Heart left ventricle (tissue), 16 donors: ENCODE measurements around the gene KRT80. TPM values are rescaled to one million over a fixed set of nuclear protein-coding genes. Genes with fewer than 3 reads are reported as not detected.
"Not testable (repeated sequence)": the region's sequence is repeated elsewhere in the genome, so short reads cannot be mapped to it uniquely, and the experiment has no call there.

Source experiments
- ATAC-seq, 4 donors: fragments of 200-7000 bp; cut with Tn5 transposase; one replicate each; pipeline ENCODE4 v1.9.1; 2020 to 2022; ENCODE audit warnings: moderate library complexity in 4 of 4, mild to moderate bottlenecking in 3 of 4, moderate number of reproducible peaks in 1 of 4
- DNase-seq, 5 donors: peaks; one replicate each; pipeline ENCODE4 v3.0.0-alpha.2; 2020
- H3K27ac ChIP-seq, 12 donors: fragments of 200-600 bp; sonication (generic) in 4 of 12; one replicate each; pipeline versions ENCODE4 v1.5.0 to v1.8.0; 2016 to 2022; ENCODE audit warnings: mild to moderate bottlenecking in 2 of 12
- H3K27me3 ChIP-seq, 9 donors: fragments of 200-600 bp; sonication (generic) in 2 of 9; one replicate each; pipeline versions ENCODE4 v1.5.1 to v1.8.0; 2016 to 2022; ENCODE audit warnings: mild to moderate bottlenecking in 3 of 9
- H3K36me3 ChIP-seq, 9 donors: fragments of 200-600 bp; sonication (generic) in 2 of 9; one replicate each; pipeline versions ENCODE4 v1.5.0 to v1.8.0; 2018 to 2022; ENCODE audit warnings: mild to moderate bottlenecking in 2 of 9
- H3K4me1 ChIP-seq, 12 donors: fragments of 200-600 bp; sonication (generic) in 4 of 12; one replicate each; pipeline versions ENCODE4 v1.5.0 to v1.8.0; 2016 to 2022; ENCODE audit warnings: mild to moderate bottlenecking in 3 of 12
- H3K4me3 ChIP-seq, 12 donors: fragments of 200-600 bp; sonication (generic) in 4 of 12; one replicate each; pipeline versions ENCODE4 v1.5.0 to v1.8.0; 2017 to 2022; ENCODE audit warnings: mild to moderate bottlenecking in 9 of 12, moderate library complexity in 4 of 12
- H3K9me3 ChIP-seq, 12 donors: fragments of 200-600 bp; sonication (generic) in 4 of 12; one replicate each; pipeline versions ENCODE4 v1.5.0 to v1.8.0; 2016 to 2022; ENCODE audit warnings: mild to moderate bottlenecking in 1 of 12
- POLR2A ChIP-seq, 2 donors: fragments of 450-650 bp; IDR thresholded peaks; one replicate each; pipeline ENCODE4 v1.6.1; 2017; ENCODE audit warnings: antibody characterized with exemption in 2 of 2, mild to moderate bottlenecking in 2 of 2, moderate library complexity in 2 of 2
- WGBS, 4 donors: extraction: QIAGEN DNeasy Blood & Tissue Kit in 2 of 4; methylation state at CpG; one replicate each; pipeline versions ENCODE4 v1.1.5 to v1.1.7; 2013 to 2018; 5-methylcytosine and 5-hydroxymethylcytosine counted together
- intact Hi-C, 10 donors: fragments of 100-400 bp; cut with DNase I; formaldehyde crosslinking; loops; one replicate each; pipeline versions ENCODE4 v1.11.1 to v1.14.2; 2022
- long read RNA-seq, 3 donors: library from polyadenylated mRNA; unstranded; transcript quantifications; one replicate each; pipeline ENCODE4 v2.0.0, GENCODE V29; 2020 to 2021
- polyA plus RNA-seq, 2 donors: library from polyadenylated mRNA; stranded (reverse); fragments of 200-250 nt; gene quantifications; one replicate each; pipeline ENCODE4 v1.2.3, GENCODE V29; 2013
- total RNA-seq, 9 donors: library from RNA; depleted of rRNA in 2 of 9; stranded (reverse); fragments of >200 nt in 2 of 9; fragmentation: NEBNext Ultra II Directional in 3 of 9; extraction: Animal tissue kit (Norgen Biotek cat#: 25700) in 3 of 9; gene quantifications; one replicate each; pipeline versions ENCODE4 v1.1.0 to v1.2.4, GENCODE V29; 2016 to 2023
- TF ChIP-seq, protein P1 (sequence below), 12 donors: fragments of 200-600 bp; sonication (generic) in 4 of 12; IDR thresholded peaks; one replicate each; pipeline versions ENCODE4 v1.5.0 to v1.8.0; 2018 to 2022; ENCODE audit warnings: antibody characterized with exemption in 12 of 12, mild to moderate bottlenecking in 5 of 12
- donor health status: ischemic (EF 13 %, LVEDD 7.1; RV severe dilation, severe dysfunction).
- donor health status: healthy with polysubstance abuse.
- donor health status: DM: no; HTN: yes; CAD: no.
- donor health status: DM: no; HTN: no; CAD: no.
- donor health status: ischemic (EF 25% LVEDD 6.9; RV normal size, moderate dysfunction).
- donor health status: ischemic (EF 25% LVEDD 5.7; RV mildly dilated, moderate dysfunction).
- donor health status: healthy.
- donor health status: DM: yes; HTN: yes; CAD: no.
- donor health status: ischemic (EF 35%, LVEDD 5.7; RV mildly dilated, moderate dysfunction).
- donor health status: nonischemic (EF 11% LVEDD 7.7; RV severe dilation, severe dysfunction).
- donor health status: DM: yes; HTN: yes; CAD: no.
- donor health status: PGD.
- donor health status: ischemic (EF 29% LVEDD 5.4; RV normal size, mild dysfunction).
- donor health status: nonischemic (EF 23%, LVEDD 6.1; RV moderate dilation, normal function).

The KRT80 gene
- 1 to 10 TPM in 2 of 9 donors, under 1 TPM in 5, not detected in 2; 0.15 to 1.2 (median 0.24) TPM for total RNA-seq
- under 1 TPM; 0.08 to 0.72 TPM for polyA plus RNA-seq
- long read RNA-seq, donor 1 = 0 reads
- long read RNA-seq, donor 2, partial matches to known transcripts = 0 of 4 reads
- long read RNA-seq, donor 2, other reads (novel, unspliced or antisense) = 2 of 4 reads
- long read RNA-seq, donor 3 = 0 reads

DNA sequence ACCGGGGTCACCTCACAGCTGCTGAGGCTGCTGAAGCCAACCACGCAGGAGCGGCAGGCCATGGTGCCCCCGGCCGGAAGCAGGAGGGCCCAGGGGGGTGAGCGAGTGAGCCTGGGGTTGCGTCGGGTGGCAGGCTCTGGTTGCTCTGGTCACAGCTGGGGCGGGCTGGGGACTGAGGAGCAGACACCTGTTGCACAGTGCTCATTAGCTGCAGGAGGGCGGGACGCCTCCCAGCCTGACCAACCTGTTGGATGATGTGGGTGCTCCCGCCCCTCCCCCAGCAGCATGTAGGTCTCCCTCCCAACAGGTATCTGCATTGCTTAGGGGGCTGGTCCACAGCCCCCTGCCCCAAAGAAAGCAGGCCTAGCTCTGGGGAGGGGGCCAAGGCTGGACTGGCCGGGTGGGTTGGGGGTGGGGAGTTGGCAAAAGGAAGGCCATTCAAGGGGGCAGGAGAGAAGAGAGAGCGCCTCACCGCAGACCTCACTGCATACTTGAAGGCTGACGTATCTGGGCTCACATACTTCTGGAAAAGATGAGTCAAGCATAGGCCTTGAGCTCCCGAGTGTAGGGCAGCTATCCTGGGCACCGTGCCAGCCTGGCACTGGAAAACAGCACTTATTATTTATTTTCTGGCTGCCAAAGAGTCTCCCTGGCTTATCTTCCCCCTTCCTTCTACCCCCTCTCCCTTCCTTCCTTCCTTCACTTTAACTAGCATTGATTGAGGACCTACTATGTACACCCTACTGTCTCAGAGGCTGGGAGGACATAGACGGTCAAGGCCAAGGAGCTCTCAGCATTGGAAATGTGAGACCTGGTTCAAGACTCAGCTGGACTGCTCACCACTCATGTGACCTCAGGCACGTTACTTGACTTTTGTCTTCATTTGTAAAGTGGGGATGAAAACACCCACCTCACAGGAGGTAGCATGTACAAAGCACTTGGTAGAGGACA is at the start of gene KRT80:
TSS of gene KRT80 (minus strand) at position 174 of the 951 bp plus-strand sequence. CDS start at position 62, 112 bp downstream.
- H3K9me3 ChIP-seq = no peaks in the 10 kb centered on the region
- peak within 1 kb of the TSS in 8 of 12 donors; percentile 10 to 67 (median 37) for H3K27ac ChIP-seq
- 57 to 77% (median 73%) methylated on average over 14 to 20 of the region's 20 CpGs for whole genome bisulfite sequencing, 4 donors
- ATAC-seq (peak; percentile 90 to 96 (median 93)), DNase-seq (peak; percentile 82 to 90 (median 88))
- no peaks in the 10 kb centered on the region for H3K36me3 ChIP-seq
- intact Hi-C loops = no loop called here
- peaks cover 0 to 48% (median 32%) of the 10 kb centered on the region in 12 donors for H3K4me1 ChIP-seq
- no peak within 1 kb of the TSS for H3K4me3 ChIP-seq
- TF ChIP-seq, protein P1, sequence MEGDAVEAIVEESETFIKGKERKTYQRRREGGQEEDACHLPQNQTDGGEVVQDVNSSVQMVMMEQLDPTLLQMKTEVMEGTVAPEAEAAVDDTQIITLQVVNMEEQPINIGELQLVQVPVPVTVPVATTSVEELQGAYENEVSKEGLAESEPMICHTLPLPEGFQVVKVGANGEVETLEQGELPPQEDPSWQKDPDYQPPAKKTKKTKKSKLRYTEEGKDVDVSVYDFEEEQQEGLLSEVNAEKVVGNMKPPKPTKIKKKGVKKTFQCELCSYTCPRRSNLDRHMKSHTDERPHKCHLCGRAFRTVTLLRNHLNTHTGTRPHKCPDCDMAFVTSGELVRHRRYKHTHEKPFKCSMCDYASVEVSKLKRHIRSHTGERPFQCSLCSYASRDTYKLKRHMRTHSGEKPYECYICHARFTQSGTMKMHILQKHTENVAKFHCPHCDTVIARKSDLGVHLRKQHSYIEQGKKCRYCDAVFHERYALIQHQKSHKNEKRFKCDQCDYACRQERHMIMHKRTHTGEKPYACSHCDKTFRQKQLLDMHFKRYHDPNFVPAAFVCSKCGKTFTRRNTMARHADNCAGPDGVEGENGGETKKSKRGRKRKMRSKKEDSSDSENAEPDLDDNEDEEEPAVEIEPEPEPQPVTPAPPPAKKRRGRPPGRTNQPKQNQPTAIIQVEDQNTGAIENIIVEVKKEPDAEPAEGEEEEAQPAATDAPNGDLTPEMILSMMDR (IDR thresholded peaks at IDR 0.05) = no peak
- TF ChIP-seq POLR2A (IDR thresholded peaks at IDR 0.05) = no peak
- H3K27me3 ChIP-seq = no peaks in the 10 kb centered on the region

DNA sequence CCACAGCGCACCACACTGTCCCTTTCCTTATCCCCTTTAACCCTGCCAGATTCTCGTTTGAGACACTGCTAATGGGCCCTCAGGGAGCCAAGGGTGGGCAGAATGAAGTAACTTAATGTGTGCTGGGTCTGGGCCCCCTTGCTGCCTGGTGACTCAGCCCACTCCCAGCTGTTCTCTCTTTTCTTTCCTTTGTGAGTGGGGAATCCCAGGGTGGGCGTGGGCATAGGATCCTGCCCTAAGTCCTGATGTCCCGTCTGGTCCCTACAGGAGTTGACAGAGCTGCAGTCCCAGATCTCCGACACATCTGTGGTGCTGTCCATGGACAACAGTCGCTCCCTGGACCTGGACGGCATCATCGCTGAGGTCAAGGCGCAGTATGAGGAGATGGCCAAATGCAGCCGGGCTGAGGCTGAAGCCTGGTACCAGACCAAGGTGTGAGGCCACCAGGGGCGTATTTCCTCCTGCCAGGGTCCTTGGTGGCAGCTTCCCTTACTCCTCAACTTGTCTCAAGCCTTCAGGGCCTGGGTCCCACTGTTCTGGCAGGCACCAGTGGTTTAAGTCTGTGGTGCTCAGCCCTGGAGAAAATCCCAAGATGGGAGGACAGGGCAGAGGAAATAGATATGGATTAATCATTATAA is 49.5 kb upstream of the KRT80 start:
- Histone ChIP-seq H3K27me3 (no peaks in the 10 kb centered on the region), H3K9me3 (no peaks in the 10 kb centered on the region), H3K4me1 (peaks cover 0 to 17% (median 10%) of the 10 kb centered on the region in 12 donors), H3K4me3 (no peak overlapping the region), H3K27ac (no peak overlapping the region), H3K36me3 (no peaks in the 10 kb centered on the region)
- intact Hi-C loops = no loop called here
- 83 to 86% (median 84%) methylated on average over 3 to 11 of the region's 11 CpGs for WGBS, 4 donors
- no peak for TF ChIP-seq POLR2A (IDR thresholded peaks at IDR 0.05)
- TF ChIP-seq, protein P1 (IDR thresholded peaks at IDR 0.05) = no peak
- peak in 1 of 5 donors; percentile 37 for DNase-seq
- no peak for ATAC-seq

DNA sequence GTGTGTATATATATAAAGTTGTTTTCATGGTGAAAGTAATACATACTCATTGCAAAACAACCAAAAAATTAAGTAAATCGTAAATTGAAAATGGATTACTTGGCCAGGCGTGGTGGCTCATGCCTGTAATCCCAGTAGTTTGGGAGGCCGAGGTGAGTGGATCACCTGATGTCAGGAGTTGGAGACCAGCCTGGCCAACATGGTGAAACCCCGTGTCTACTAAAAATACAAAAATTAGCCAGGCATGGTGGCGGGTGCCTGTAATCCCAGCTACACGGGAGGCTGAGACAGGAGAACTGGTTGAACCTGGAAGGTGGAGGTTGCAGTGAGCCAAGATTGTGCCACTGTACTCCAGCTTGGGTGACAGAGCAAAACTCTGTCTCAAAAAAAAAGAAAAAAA is 48.4 kb upstream of the KRT80 start:
- H3K4me1 ChIP-seq = peaks cover 0 to 19% (median 10%) of the 10 kb centered on the region in 12 donors
- H3K36me3 ChIP-seq, H3K4me3 ChIP-seq, ATAC-seq, H3K9me3 ChIP-seq, H3K27me3 ChIP-seq, H3K27ac ChIP-seq, intact Hi-C loops: not testable (repeated sequence)
- 91 to 94% (median 93%) methylated on average over 6 of the region's 6 CpGs for WGBS, 4 donors
- peak in 1 of 5 donors; percentile 10 for DNase-seq

DNA sequence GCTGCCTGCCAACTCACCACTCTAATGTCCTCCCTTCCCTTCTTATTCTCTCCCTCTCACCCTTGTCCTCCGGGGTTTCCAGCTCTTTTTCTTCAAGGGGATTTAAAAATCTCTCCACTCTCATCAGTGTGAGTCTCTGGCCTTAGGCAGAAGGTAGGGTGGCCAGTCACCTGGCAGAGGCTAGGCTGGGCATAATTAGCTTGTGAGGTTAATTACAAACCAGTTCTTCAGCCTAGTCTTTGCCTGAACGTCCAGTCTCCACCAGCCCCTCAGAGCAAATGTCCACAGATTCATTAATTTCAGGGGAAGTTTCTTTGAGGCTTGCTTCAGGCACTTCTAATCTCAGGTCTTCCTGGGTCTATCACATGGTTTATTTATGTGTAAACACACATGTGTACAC is 48.0 kb upstream of the KRT80 start:
- intact Hi-C loops = no loop called here
- DNase-seq (peak in 1 of 5 donors; percentile 5), ATAC-seq (no peak)
- 47 to 85% (median 72%) methylated on average over 2 of the region's 2 CpGs for WGBS, 4 donors
- TF ChIP-seq, protein P1 (IDR thresholded peaks at IDR 0.05) = no peak
- no peak for TF ChIP-seq POLR2A (IDR thresholded peaks at IDR 0.05)
- Histone ChIP-seq H3K36me3 (no peaks in the 10 kb centered on the region), H3K4me3 (no peak overlapping the region), H3K27ac (no peak overlapping the region), H3K9me3 (no peaks in the 10 kb centered on the region), H3K4me1 (peaks cover 0 to 24% (median 10%) of the 10 kb centered on the region in 12 donors), H3K27me3 (peaks cover 0 to 11% (median 0%) of the 10 kb centered on the region in 9 donors)
